Measurements from ENCODE around the gene HECA.
"Not testable (repeated sequence)": the region's sequence is repeated elsewhere in the genome, so short reads cannot be mapped to it uniquely, and the experiment has no call there.

Gene HECA

GRCh38 chr6:139135578-139136545 lies 982 bp downstream of the HECA start:
- no peak for DNase-seq (ENCODE audit: low read depth in 3 of 3)

GRCh38 chr6:139137706-139138105 lies 2.8 kb downstream of the HECA start:
- DNase-seq (ENCODE audit: low read depth in 3 of 3), result no peak

DNA sequence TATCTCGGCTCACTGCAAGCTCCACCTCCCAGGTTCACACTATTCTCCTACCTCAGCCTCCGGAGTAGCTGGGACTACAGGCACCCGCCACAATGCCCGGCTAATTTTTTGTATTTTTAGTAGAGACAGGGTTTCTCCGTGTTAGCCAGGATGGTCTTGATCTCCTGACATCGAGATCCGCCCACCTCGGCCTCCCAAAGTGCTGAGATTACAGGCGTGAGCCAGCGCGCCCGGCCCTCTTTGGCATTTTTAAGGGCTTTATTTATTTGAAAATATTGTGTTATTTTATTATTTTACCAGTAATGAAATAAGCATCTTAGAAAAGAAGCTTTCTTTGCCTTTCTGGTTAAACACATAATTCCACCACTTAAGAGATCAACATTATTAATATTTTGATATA lies 6.0 kb downstream of the HECA start:
- DNase-seq (ENCODE audit: low read depth in 3 of 3), result not testable (repeated sequence)

DNA sequence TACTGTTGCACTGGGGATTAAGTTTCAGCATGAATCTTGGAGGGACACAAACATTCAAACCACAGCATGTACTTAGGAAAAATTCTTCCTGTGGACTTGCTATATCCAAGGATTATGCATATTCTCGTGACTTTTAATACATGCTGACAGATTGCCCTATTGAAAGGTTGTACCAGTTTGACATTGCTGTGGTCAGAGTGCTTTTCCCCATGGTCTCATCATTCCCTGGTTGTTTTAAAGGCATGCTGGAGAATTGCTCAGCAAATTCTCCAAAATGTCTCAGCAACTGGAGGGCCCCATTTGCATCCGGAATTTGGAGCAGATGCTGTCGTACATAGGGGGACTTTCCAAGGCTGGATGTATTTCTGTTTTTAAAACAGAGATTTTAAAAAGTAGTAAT lies 7.4 kb downstream of the HECA start:
- DNase-seq (ENCODE audit: low read depth in 3 of 3), result no peak

DNA sequence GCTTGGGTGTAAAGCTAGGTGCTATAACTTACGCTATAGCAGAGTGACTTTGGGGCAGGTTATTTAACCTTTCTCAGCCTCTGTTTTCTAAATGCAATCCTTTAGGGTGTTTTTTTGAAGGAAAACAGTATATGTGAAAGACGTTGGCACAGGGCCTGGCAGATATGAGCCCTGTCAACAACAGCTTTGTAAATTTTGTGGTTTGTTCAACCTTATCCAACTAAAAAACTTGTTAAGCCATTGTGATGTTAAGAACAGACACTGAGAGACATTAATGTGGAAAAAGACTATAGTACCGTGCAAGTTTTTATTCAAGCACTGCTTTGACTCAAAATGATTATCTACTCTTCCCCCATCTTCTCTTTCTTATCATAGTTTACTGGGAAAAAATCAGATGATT lies 8.2 kb downstream of the HECA start:
- DNase-seq (ENCODE audit: low read depth in 3 of 3), result no peak

- peak in 1 of 3 donors; percentile 49 for DNase-seq (ENCODE audit: low read depth in 3 of 3)
Measured at GRCh38 chr6:139144490-139145085, 9.7 kb downstream of the HECA start.

- no peak for DNase-seq (ENCODE audit: low read depth in 3 of 3)
Measured at GRCh38 chr6:139145661-139146060, 10.8 kb downstream of the HECA start.

DNA sequence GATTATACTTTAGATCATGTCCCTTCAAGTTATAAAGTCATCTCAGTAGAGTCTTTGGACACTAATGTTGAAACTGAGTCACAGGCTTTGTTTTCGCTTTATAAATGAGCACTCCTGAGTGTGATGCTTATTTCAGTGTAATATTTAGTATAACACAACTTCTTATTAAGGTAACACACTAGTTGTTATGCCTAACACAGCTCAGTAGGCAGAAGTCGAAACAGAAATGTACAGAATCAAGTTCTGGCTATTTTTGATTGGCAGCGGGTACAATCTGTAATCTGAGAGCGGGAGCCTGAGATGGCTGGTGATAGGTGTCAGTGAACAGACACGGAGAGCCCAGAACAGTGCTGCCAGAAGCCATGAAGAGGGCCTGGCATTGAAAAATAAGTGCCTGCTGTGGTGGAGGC lies 11.4 kb downstream of the HECA start:
- DNase-seq (ENCODE audit: low read depth in 3 of 3), result no peak

DNA sequence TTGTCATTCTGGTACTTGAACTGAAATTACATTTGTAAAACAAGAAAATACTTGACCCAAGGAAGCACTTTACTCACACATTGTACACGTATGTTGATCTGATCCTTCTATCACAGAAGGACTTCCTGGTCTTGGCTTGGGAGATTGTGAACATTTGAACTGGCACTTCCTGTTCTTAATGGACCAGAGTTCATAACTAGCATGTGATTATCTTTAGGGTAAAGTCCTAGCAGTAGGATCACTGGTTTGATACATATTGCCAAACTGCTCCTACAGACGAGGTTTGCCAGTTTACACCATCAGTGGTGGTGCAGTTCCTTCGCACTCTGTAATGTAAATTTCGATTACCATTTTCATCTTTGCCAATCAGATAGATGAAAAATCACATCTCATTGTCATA lies 12.7 kb downstream of the HECA start:
- DNase-seq (ENCODE audit: low read depth in 3 of 3), result no peak

DNA sequence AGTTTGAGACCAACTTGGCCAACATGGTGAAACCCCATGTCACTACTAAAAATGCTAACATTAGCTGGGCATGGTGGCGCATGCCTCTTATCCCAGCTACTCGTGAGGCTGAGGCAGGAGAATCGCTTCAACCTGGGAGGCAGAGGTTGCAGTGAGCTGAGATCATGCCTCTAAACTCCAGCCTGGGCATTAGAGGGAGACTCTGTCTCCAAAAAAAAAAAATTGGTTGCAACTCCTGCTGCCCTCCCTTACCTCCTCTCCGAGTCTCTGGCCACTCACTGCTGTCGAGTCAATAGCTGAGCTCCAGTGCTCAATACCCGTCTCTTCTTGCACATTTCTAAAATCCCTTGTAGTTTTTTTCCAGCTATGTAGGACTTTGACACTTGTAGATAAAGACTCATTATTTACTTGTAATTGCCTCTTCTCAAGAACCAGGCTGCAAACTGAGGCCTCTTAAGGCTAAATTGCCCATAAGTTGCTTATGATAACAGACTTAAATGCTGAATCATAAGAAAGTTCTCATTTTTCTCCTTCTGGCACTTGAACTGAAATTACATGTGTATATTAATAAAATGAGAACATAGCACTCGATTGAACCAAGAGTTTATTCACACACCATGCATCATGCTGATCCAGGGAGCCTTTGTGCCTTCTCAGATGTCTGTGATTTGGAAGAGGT lies 13.8 kb downstream of the HECA start:
- DNase-seq (ENCODE audit: low read depth in 3 of 3), result no peak

DNA sequence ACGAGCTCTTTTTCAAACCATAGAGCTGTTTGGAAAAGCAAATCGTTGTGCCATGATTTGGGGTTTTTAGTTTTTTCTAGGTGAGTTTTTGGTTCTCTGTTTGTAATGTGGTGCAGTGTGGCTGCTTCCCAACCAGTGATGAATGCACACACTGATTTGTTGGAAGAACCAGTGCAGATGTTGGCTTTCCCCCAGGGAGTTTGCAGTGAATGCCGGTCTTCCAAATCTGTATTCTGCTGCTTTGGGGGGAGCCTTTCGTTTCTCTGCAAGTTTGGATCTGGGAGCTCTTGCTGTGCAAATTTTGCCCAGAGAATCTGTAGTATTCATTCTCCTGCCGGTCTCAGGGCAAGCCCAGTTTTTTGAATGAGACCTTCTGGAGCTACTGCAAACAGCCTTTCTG lies 14.5 kb downstream of the HECA start:
- DNase-seq (ENCODE audit: low read depth in 3 of 3), result no peak

GRCh38 chr6:139150920-139151319 lies 16.0 kb downstream of the HECA start:
- DNase-seq (ENCODE audit: low read depth in 3 of 3), result no peak

GRCh38 chr6:139151425-139152087 lies 16.7 kb downstream of the HECA start:
- DNase-seq (ENCODE audit: low read depth in 3 of 3), result no peak

DNA sequence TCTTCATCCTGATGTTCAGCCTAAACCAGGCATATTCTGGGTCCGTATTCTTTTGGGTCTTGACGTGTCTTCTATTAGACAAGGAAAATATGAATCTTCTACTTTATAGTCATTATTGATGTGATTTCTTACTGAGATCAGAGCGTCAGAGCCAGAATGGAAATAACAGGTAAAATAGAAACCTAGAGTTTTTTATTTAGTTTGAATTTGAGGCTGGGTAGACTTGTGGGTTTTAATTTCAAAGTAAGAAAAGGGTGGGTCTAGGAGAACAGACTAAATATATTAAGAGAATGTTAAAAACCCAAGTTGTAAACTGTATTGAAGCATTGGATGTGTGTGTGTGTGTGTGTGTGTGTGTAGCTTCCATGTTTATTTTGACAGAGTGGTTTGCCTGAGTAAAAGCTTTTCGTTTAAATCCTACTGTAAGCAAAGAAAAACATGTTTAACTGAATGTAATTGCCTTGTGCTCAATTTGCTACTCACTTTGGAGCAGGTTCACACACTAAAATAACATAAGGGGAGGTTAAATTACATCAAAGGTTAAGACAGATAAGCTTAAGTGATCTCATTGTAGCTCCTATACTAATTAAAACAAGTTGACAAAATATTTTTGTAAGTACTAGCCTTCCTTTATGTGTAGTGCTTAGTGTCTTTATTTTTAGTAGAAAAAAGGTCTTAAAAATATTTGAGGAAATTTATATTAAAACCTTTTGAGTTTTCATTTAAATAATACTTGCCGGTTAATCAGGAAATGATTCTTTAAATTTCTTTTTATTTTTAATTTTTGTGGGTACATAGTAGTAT lies 17.4 kb downstream of the HECA start:
- no peak for DNase-seq (ENCODE audit: low read depth in 3 of 3)

- no peak for DNase-seq (ENCODE audit: low read depth in 3 of 3)
Measured at GRCh38 chr6:139152892-139153271, 18.0 kb downstream of the HECA start.

DNA sequence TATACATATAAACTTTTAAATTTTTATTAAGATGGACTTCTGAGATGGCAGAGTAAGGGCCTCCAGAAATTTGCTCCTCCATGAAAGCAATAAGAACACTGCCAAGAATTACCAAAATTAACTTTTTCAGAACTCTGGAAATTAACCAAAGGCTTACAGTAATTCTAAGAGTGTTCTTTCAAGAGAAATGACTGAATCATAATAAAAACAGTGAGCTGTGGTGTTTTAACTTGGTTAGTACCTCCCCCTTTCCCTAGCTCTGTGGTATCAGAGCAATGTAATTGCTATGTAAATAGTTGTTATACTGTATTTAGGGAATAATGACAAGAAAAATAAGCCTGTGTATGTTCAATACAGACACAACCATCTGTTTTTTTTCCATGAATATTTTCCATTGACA lies 19.0 kb downstream of the HECA start:
- no peak for DNase-seq (ENCODE audit: low read depth in 3 of 3)

DNA sequence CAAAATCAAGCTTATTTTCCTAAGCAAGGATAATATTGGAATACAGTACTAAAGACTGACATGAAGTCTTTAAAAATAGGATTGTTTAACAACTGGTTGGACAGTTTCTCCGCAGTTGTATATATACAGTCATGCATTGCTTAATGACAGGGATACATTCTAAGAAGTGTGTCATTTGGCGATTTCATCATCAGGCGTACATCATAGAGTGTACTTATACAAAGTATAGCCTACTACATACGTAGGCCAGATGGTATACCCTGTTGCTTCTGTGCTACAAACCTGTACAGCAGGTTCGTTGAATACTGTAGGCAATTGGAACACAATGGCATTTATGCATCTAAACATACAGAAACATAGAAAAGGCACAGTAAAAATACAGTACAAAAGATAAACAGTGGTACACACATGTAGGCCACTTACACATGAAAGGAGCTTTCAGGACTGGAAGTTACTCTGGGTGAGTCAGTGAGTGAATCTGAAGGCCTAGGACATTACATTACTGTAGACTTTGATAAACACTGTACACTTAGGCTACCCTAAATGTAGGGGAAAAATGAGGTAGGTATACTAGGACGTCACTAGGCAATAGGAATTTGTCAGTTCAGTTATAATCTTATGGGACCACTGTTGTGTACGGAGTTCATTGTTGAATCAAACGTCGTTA lies 20.1 kb downstream of the HECA start:
- no peak for DNase-seq (ENCODE audit: low read depth in 3 of 3)

DNA sequence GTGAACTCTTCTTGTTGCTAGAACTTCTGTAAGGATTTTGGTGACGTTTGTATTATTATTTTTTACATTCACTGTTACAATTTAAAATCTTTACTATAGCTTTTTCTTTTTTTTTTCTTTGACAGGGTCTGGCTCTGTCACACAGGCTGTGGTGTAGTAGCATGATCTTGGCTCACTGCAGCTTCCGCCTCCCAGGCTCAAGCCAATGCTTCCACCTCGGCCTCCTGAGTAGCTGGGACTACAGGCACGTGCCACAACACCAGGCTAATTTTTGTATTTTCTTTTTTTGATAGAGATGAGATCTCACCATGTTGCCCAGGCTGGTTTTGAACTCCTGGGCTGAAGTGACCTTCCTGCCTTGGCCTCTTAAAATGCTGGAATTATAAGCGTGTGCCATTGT lies 21.2 kb downstream of the HECA start:
- no peak for DNase-seq (ENCODE audit: low read depth in 3 of 3)

DNA sequence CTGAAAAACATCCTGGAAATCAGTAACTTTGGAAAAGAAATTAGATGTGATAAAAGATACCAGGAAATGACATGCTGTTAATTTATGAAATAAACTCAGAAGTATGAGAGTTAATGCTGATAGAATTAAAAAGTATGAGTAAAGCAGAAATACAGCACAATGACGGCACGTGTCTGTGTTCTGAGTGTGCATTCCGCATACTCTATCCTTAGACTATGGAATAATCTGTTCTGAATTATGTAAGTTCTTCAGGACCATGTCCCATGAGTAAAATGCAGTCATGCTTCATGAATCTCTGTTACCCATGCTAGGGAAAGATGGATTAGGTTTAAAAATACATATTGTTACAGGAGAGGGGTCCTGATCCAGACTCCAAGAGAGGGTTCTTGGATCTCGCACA lies 21.7 kb downstream of the HECA start:
- DNase-seq (ENCODE audit: low read depth in 3 of 3), result no peak

DNA sequence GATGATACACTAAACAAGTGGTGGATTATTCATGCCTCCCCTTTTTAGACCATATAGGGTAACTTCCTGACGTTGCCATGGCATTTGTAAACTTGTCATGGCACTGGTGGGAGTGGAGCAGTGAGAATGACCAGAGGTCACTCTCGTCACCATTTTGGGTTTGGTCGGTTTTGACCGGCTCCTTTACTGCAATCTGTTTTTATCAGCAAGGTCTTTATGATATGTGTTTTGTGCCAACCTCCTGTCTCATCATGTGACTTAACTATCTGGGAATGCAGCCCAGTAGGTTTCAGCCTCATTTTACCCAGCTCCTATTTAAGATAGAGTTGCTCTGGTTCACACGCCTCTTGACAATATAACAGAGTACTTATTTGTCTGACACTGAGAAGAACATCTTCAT lies 22.2 kb downstream of the HECA start:
- DNase-seq (ENCODE audit: low read depth in 3 of 3), result not testable (repeated sequence)

DNA sequence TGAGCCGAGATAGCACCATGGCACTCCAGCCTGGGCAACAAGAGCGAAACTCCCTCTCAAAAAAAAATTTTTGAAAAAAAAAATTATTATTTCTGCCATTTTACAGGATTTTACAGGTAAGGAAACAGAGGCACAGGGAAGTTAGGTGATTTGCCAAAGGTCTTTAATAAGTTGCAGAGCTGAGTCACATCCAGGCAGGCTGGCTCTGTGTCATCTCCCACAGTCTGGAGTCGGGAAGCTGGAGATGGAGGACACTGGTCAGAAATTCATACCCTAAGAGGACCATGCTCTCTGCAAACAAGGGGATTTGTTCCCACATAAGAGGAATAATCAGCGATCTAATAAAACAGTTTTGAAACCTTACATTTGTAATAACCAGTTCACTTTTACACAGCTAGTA lies 24.1 kb downstream of the HECA start:
- no peak for DNase-seq (ENCODE audit: low read depth in 3 of 3)
